Measurements from ENCODE around the gene TGFBR2. TPM values are rescaled to one million over a fixed set of nuclear protein-coding genes. Genes with fewer than 3 reads are reported as not detected.

TGFBR2 gene
- total RNA-seq, 1 donor from 2014 or later, result 329 TPM

GRCh38 chr3:30597131-30597768 is 9.2 kb upstream of the TGFBR2 start:
- no peaks in the 10 kb centered on the region for H3K9me3 ChIP-seq
- H3K4me3 ChIP-seq, result no peak overlapping the region
- DNase-seq (no peak), ATAC-seq (peak; percentile 89)
- H3K27ac ChIP-seq, result peak overlapping the region; percentile 78
- intact Hi-C loops (cut with DNase I), result no loop called here
- H3K27me3 ChIP-seq, result no peaks in the 10 kb centered on the region
- TF ChIP-seq CTCF (IDR thresholded peaks at IDR 0.05), result no peak
- H3K36me3 ChIP-seq, result no peaks in the 10 kb centered on the region
- peaks cover 17% of the 10 kb centered on the region for H3K4me1 ChIP-seq

- H3K27ac ChIP-seq, result peak overlapping the region; percentile 78
- TF ChIP-seq CTCF (IDR thresholded peaks at IDR 0.05), result no peak
- no peaks in the 10 kb centered on the region for H3K9me3 ChIP-seq
- H3K4me3 ChIP-seq, result no peak overlapping the region
- no peak for DNase-seq
- no peaks in the 10 kb centered on the region for H3K36me3 ChIP-seq
- intact Hi-C loops (cut with DNase I), result no loop called here
- H3K27me3 ChIP-seq, result no peaks in the 10 kb centered on the region
- no peak for ATAC-seq
- peaks cover 17% of the 10 kb centered on the region for H3K4me1 ChIP-seq
Measured at GRCh38 chr3:30597769-30598134, 8.6 kb upstream of the TGFBR2 start.

- Histone ChIP-seq H3K4me3 (no peak overlapping the region), H3K9me3 (no peaks in the 10 kb centered on the region), H3K27ac (no peak overlapping the region), H3K36me3 (no peaks in the 10 kb centered on the region), H3K4me1 (peaks cover 24% of the 10 kb centered on the region), H3K27me3 (no peaks in the 10 kb centered on the region)
- no peak for DNase-seq
- intact Hi-C loops (cut with DNase I), result no loop called here
- no peak for ATAC-seq
- no peak for TF ChIP-seq CTCF (IDR thresholded peaks at IDR 0.05)
Measured at GRCh38 chr3:30598668-30599545, 7.5 kb upstream of the TGFBR2 start.

GRCh38 chr3:30600572-30600971 is 5.8 kb upstream of the TGFBR2 start:
- no peaks in the 10 kb centered on the region for H3K36me3 ChIP-seq
- intact Hi-C loops (cut with DNase I), result no loop called here
- H3K4me3 ChIP-seq, result no peak overlapping the region
- TF ChIP-seq CTCF (IDR thresholded peaks at IDR 0.05), result no peak
- no peak overlapping the region for H3K27ac ChIP-seq
- H3K4me1 ChIP-seq, result peaks cover 33% of the 10 kb centered on the region
- H3K27me3 ChIP-seq, result no peaks in the 10 kb centered on the region
- ATAC-seq (peak; percentile 73), DNase-seq (no peak)
- H3K9me3 ChIP-seq, result no peaks in the 10 kb centered on the region

- Histone ChIP-seq H3K27me3 (no peaks in the 10 kb centered on the region), H3K4me1 (peaks cover 26% of the 10 kb centered on the region), H3K4me3 (no peak overlapping the region), H3K27ac (no peak overlapping the region), H3K9me3 (no peaks in the 10 kb centered on the region), H3K36me3 (no peaks in the 10 kb centered on the region)
- DNase-seq, result no peak
- TF ChIP-seq CTCF (IDR thresholded peaks at IDR 0.05), result no peak
- intact Hi-C loops (cut with DNase I), result no loop called here
- ATAC-seq, result no peak
Measured at GRCh38 chr3:30602946-30603345, 3.5 kb upstream of the TGFBR2 start.

Measured in upper lobe of right lung (tissue), 1 donor.